Measurements from ENCODE around the gene CMTR1.

Gene CMTR1

DNA sequence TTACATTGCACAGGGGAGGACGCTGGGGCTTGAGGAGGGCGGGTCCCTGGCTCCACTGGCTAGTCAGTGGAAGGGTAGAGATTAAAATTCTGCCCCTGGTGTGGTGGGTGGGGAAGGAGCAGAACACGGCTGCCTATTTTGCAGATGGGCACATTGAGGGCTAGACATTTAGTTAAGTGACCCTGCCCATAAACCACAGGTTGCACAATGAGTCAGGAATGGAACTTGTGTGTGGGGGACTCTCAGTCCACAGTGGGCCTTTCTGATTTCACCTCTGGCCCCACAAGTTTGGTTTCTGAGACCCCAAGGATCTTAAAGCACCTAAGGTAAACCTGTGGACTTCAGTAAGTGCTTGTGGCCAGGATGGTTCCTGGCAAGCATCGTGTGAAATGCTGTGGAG, 88.7 kb downstream of the CMTR1 start:
- no peak overlapping the region for H3K4me2 ChIP-seq
- H3K27ac ChIP-seq, result no peak overlapping the region
- no peaks in the 10 kb centered on the region for H3K79me2 ChIP-seq (ENCODE audit: insufficient read depth, low read depth)
- H4K20me1 ChIP-seq (ENCODE audit: insufficient read depth), result no peaks in the 10 kb centered on the region
- H3K4me1 ChIP-seq (ENCODE audit: low read depth, poor library complexity, severe bottlenecking), result peaks cover 22% of the 10 kb centered on the region
- no peak overlapping the region for H3K4me3 ChIP-seq (IDR thresholded peaks at IDR 0.05; ENCODE audit: insufficient read depth, low read depth, low read length)
- H2AFZ ChIP-seq (ENCODE audit: low read depth), result no peak overlapping the region
- no peaks in the 10 kb centered on the region for H3K36me3 ChIP-seq (ENCODE audit: insufficient read depth)
- peaks cover 6% of the 10 kb centered on the region; the same call in 1 of the 2 replicates for H3K27me3 ChIP-seq (ENCODE audit: insufficient read depth, low read depth)
- no peak for TF ChIP-seq CTCF (conservative IDR thresholded peaks at IDR 0.05; ENCODE audit: low read depth, low read length)
- H3K9ac ChIP-seq, result no peak overlapping the region

- no peak overlapping the region for H3K4me2 ChIP-seq
- H3K4me3 ChIP-seq (IDR thresholded peaks at IDR 0.05; ENCODE audit: insufficient read depth, low read depth, low read length), result no peak overlapping the region
- peaks cover 11% of the 10 kb centered on the region; the same call in 1 of the 2 replicates for H3K27me3 ChIP-seq (ENCODE audit: insufficient read depth, low read depth)
- peaks cover 13% of the 10 kb centered on the region for H3K4me1 ChIP-seq (ENCODE audit: low read depth, poor library complexity, severe bottlenecking)
- H4K20me1 ChIP-seq (ENCODE audit: insufficient read depth), result no peaks in the 10 kb centered on the region
- no peak overlapping the region for H3K9ac ChIP-seq
- no peak for TF ChIP-seq CTCF (conservative IDR thresholded peaks at IDR 0.05; ENCODE audit: low read depth, low read length)
- H2AFZ ChIP-seq (ENCODE audit: low read depth), result no peak overlapping the region
- no peaks in the 10 kb centered on the region for H3K36me3 ChIP-seq (ENCODE audit: insufficient read depth)
- no peak overlapping the region for H3K27ac ChIP-seq
- no peaks in the 10 kb centered on the region for H3K79me2 ChIP-seq (ENCODE audit: insufficient read depth, low read depth)
These were observed 89.8 kb downstream of the CMTR1 start for GRCh38 chr6:37522836-37523235.

DNA sequence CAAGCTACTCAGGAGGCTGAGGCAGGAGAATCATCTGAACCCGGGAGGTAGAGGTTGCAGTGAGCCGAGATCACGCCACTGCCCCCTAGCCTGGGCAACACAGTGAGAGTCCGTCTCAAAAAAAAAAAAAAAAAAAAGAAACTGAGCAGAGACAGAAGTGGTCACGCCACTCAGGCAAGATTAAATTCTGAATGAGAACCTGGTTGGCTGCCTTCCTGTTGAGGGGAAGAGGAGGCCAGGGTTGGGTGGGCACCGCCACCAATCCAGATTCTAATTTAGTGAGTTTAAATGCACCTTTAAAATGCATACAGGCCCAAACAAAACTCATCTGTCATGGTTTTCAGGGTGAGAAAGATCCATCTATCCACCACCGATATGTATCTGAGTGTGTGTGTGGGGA, 90.4 kb downstream of the CMTR1 start:
- H4K20me1 ChIP-seq (ENCODE audit: insufficient read depth), result no peaks in the 10 kb centered on the region
- no peak overlapping the region for H3K9ac ChIP-seq
- no peaks in the 10 kb centered on the region for H3K36me3 ChIP-seq (ENCODE audit: insufficient read depth)
- peaks cover 11% of the 10 kb centered on the region; the same call in 1 of the 2 replicates for H3K27me3 ChIP-seq (ENCODE audit: insufficient read depth, low read depth)
- H3K4me1 ChIP-seq (ENCODE audit: low read depth, poor library complexity, severe bottlenecking), result peaks cover 12% of the 10 kb centered on the region
- no peak for TF ChIP-seq CTCF (conservative IDR thresholded peaks at IDR 0.05; ENCODE audit: low read depth, low read length)
- H3K4me3 ChIP-seq (IDR thresholded peaks at IDR 0.05; ENCODE audit: insufficient read depth, low read depth, low read length), result no peak overlapping the region
- H3K4me2 ChIP-seq, result no peak overlapping the region
- no peaks in the 10 kb centered on the region for H3K79me2 ChIP-seq (ENCODE audit: insufficient read depth, low read depth)
- H3K27ac ChIP-seq, result no peak overlapping the region
- H2AFZ ChIP-seq (ENCODE audit: low read depth), result no peak overlapping the region

GRCh38 chr6:37524025-37524969, 91.3 kb downstream of the CMTR1 start:
- H4K20me1 ChIP-seq (ENCODE audit: insufficient read depth), result no peaks in the 10 kb centered on the region
- peaks cover 11% of the 10 kb centered on the region; the same call in 1 of the 2 replicates for H3K27me3 ChIP-seq (ENCODE audit: insufficient read depth, low read depth)
- no peaks in the 10 kb centered on the region for H3K79me2 ChIP-seq (ENCODE audit: insufficient read depth, low read depth)
- H3K4me1 ChIP-seq (ENCODE audit: low read depth, poor library complexity, severe bottlenecking), result peaks cover 12% of the 10 kb centered on the region
- no peaks in the 10 kb centered on the region for H3K36me3 ChIP-seq (ENCODE audit: insufficient read depth)
- no peak overlapping the region for H2AFZ ChIP-seq (ENCODE audit: low read depth)
- no peak for TF ChIP-seq CTCF (conservative IDR thresholded peaks at IDR 0.05; ENCODE audit: low read depth, low read length)
- H3K27ac ChIP-seq, result no peak overlapping the region
- no peak overlapping the region for H3K4me3 ChIP-seq (IDR thresholded peaks at IDR 0.05; ENCODE audit: insufficient read depth, low read depth, low read length)
- no peak overlapping the region for H3K9ac ChIP-seq
- no peak overlapping the region for H3K4me2 ChIP-seq

Data from KMS-11 (cell line).